NCI-H2029 treated with DMSO at 0.1 percent for 48 hours (cell line): ENCODE data around the gene KLF18.
"Not testable (repeated sequence)": the region's sequence is repeated elsewhere in the genome, so short reads cannot be mapped to it uniquely, and the experiment has no call there.

Source experiments
- DNase-seq: peaks from one replicate; lab custom pipeline; 2025; lab: John Stamatoyannopoulos, UW

The KLF18 gene

GRCh38 chr1:44141531-44141930 is at the start of gene KLF18:
KLF18 (minus strand) TSS chr1:44141631; CDS start chr1:44141631, 0 bp downstream.
- DNase-seq, result no peak

GRCh38 chr1:44174630-44175029 is 33.2 kb upstream of the KLF18 start:
- DNase-seq, result no peak

DNA sequence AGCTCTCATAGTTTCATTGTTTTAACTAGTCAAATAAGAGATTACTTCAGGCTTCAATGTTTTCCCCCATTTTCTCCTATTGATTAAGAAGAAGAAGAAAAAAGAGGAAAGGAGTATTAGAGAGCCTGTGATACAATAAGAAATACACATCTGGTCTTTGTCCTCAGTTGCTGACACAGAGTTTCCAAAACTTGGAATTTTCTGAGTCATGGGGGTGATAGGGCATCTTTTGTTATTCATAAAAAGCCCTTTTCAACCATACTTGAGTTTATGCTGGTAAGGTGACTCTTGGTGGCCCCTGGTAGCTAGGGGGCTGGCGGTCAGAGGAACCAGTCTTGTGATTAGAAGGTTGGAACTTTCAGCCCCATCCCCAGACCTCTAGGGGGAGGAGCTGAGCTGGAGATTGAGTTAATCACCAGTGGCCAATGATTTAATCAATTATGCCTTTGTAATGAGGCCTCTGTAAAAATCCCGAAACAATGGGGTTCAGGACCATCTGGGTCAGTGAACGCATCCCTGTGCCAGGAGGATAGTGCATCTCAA is 28.9 kb upstream of the KLF18 start:
- no peak for DNase-seq

- no peak for DNase-seq
Measured at GRCh38 chr1:44168520-44169098, 27.2 kb upstream of the KLF18 start.

DNA sequence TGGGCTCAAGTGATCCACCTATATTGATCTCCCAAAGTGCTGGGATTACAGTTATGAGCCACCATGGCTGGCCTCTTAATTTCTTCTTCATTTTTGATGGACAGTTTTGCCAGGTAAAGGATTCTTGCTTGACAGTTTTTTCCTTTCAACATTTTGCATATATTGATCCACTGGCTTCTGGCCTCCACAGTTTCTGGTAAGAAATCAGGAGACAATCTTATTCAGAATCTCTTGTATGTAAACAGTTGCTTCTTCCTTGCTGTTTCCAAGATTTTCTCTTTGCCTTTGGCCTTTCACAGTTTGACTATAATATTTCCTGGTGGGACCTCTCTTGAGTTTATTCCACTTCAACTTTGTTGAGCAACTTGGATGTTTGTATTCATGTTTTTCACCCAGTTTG is 20.1 kb upstream of the KLF18 start:
- no peak for DNase-seq

DNA sequence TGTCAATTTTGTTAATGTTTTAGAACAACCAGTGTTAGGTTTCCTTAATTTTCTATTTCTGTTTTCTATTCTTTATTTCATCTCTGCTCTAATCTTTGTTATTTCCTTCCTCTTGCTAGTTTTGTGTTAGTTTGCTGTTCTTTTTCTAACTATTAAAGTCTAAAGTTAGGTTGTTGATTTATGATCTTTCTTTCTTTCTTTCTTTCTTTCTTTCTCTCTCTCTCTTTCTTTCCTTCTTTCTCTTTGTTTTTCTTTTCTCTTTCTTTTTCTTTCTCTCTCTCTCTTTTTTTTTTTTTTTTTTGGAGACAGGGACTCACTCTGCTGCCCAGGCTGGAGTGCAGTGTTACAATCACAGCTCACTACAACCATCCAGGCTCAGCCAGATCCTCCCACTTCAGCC is 17.4 kb upstream of the KLF18 start:
- no peak for DNase-seq

DNA sequence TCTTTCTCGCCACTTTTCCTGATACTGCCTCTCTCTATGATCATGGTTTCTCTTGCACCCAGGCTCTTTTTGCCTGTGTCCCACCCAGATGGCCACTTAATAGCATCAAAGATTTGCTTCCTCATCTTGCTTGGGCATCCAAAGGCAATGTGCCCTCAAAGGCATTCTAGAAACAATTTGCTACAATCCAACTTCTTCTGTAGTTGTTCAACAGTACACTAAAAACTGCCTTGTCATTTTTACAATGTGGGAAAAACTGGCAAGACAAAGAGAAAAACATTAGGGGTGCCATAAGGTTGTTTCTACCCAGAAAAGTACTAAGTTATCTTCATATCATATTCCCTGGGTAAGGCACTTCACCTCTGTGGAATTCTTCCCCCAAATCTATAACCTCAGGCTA is 16.5 kb upstream of the KLF18 start:
- DNase-seq, result no peak

GRCh38 chr1:44154049-44154448 is 12.6 kb upstream of the KLF18 start:
- no peak for DNase-seq

DNA sequence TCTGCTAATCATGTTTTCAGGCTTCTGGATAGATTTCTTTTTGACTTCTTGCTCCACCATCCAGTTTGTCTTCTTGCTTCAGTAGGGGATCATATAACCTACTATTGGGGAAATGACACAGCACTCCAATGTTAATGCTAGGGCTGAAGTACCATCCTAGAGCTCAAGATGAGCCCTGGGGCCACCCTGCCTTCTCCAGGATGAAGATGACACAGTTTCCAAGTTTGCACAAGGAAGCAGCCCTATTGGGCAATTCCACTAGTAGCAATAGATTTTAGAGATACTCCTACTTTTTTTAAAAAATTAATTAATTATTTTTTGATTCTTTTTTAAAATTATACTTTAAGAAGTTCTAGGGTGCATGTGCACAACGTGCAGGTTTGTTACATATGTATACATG is 11.3 kb upstream of the KLF18 start:
- no peak for DNase-seq

- DNase-seq, result no peak
Measured at GRCh38 chr1:44151808-44152207, 10.4 kb upstream of the KLF18 start.

GRCh38 chr1:44151332-44151731 is 9.9 kb upstream of the KLF18 start:
- DNase-seq, result no peak

DNA sequence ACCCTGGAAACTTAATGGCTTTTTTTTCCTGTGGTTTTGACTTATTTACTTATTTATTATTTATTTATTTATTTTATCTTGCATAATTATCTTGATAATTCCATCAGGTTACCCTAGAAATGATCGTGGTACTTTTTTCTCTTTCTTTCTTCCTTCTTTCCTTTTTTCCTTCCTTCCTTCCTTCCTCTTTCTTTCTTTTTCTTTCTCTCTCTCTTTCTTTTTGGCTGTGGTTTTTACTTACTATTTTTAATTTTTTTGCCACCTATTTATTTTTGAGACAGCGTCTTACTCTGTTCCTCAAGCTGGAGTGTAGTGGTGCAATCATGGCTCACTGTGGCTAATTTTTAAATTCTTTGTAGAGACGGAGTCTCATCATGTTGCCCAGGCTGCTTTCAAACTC is 6.2 kb upstream of the KLF18 start:
- DNase-seq, result no peak

DNA sequence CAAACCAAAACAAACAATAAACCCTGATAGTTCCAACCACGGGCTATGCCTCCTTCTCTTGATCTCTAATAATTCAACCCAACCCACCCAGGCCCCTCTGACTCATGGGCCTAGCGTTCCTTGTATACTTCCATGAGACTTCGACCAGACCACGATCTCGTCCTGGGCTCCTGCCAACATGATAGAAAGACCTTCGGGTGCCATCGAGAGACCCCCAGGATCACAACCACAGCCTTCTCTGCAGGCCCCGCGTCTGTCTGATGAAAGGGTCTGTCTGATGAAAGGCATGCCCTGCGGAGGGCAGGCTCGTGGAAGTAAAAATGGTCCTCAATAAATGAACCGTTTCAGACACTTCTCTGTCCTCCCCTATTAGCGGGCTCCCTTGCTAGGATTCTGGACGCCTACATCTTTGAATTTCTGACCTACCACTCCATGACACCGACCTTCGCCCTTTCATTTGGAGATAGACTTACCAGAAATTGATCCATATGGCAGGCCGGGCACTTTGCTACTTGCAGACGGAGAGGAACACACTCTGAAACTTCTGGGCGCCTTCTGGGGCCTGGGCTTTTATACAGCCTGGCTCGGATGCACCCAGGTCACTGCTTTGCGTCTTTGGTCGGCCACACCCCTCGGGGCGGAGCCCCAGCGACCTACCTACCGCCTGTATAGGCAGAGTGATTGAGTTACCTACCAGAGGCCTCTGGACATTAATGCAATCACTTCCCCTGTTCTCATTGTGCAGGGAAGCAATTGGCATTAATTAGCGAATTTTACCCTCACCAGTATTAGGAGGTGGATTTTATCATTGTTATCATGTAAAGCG is 5.3 kb upstream of the KLF18 start:
- DNase-seq, result no peak

GRCh38 chr1:44144962-44145756 is 3.7 kb upstream of the KLF18 start:
- no peak for DNase-seq

DNA sequence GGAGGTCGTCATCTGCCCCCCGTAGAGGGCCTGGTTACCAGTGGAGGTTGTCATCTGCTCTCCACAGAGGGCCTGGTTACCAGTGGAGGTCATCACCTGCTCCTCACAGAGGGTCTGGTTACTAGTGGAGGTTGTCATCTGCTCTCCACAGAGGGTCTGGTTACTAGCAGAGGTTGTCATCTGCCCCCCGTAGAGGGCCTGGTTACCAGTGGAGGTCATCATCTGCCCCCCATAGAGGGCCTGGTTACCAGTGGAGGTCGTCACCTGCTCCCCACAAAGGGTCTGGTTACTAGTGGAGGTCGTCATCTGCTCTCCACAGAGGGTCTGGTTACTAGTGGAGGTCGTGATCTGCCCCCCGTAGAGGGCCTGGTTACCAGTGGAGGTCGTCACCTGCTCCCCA is 1.9 kb downstream of the KLF18 start:
- not testable (repeated sequence) for DNase-seq

DNA sequence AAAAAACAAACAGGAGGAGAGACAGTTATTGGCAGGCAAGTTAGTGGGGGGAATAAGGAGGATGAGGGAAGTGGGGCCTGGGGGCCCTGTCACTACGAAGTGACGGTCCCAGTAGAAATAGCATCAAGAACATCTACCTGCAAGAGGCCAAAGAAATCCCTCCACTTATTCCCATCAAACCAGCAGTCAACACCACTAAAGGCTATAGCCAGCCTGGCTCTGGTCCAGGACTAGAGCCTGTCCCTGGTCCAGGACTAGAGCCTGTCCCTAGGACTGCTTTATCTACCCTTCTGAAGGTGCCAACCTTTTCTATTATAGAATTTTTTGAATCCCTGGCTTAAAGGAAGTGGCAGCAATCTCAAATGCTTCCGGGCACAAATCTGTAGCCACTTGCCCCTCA is 3.2 kb downstream of the KLF18 start:
- no peak for DNase-seq

DNA sequence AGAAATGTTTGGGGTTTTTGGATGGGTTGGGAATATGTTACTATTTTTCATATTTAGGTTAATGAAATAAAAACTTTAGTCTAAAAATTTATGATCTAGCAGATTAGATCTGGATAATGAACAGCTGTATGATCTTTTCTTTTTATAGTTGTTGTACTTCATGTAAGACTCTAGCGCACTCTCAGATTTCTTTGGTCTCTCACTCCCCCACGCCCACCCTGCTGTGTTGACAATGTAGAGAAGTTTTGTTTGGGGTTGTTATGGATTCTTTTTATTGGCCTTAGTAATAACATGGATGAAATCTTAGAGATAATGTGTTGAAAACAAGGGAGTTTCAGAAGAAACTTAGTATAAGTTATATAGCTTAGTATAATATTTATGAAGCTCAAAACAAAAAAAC is 5.5 kb downstream of the KLF18 start:
- no peak for DNase-seq

DNA sequence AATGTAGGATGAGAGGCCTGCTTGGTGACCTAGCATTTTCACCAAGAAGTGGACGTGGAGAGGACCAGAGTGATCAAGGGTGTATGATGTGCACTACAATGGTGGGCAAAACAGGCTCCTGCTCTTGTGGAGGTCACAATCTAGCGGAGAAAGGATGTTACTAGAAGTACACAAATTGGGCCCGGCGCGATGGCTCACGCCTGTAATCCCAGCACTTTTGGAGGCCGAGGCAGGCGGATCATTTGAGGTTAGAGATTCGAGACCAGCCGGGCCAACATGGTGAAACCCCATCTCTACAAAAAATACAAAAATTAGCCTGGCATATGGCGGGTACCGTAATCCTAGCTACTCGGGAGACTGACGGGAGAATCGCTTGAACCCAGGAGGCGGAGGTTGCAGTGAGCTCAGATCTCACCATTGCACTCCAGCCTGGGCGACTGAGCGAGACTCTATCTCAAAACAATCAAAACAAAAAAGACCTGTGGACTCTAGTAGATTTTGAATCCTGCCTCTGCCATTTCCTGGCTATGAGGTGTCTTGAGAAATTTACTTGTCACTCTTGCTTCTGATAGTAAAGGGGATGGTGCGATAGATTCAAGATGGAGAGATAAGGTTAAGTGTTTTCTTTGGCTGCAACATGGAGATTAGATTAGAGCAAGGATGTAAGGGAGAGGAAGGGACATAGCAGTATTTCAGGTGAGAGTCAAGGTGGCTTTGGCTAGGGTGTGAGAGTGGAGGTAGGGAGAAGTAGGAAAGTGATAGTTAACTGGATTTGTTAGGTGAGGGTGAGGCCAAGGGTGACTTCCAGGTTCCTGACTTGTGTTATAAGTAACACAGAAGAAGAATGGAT is 7.1 kb downstream of the KLF18 start:
- DNase-seq, result no peak

GRCh38 chr1:44131411-44131810 is 10.0 kb downstream of the KLF18 start:
- no peak for DNase-seq

DNA sequence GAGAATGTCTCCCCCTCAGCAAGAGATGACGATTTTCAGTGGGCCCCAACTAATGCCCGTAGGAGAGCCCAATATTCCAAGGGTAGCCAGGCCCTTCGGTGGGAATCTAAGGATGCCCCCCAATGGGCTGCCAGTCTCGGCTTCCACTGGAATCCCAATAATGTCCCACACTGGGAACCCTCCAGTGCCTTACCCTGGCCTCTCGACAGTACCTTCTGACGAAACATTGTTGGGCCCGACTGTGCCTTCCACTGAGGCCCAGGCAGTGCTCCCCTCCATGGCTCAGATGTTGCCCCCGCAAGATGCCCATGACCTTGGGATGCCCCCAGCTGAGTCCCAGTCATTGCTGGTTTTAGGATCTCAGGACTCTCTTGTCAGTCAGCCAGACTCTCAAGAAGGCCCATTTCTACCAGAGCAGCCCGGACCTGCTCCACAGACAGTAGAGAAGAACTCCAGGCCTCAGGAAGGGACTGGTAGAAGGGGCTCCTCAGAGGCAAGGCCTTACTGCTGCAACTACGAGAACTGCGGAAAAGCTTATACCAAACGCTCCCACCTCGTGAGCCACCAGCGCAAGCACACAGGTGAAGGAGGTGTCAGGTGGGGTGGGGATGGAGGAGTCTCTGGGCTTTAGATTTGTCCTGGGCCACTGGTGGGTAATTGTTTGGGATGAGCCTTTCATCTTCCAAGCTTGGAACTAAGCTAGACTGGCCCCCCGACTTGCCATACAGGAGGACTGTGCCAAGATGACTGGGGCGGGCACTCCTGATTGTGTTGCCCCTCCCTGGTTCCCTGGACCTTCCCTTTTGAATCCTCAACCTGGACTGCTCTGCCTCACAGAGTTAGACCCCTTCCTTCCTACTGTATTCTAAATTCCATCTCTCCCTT is 11.6 kb downstream of the KLF18 start:
- DNase-seq, result no peak
